ENCODE data around the gene TGFBR1. TPM values are rescaled to one million over a fixed set of nuclear protein-coding genes. Genes with fewer than 3 reads are reported as not detected.

Gene TGFBR1
- total RNA-seq, 2 experiments from 2014 or later = 12.9 to 14.6 TPM

DNA sequence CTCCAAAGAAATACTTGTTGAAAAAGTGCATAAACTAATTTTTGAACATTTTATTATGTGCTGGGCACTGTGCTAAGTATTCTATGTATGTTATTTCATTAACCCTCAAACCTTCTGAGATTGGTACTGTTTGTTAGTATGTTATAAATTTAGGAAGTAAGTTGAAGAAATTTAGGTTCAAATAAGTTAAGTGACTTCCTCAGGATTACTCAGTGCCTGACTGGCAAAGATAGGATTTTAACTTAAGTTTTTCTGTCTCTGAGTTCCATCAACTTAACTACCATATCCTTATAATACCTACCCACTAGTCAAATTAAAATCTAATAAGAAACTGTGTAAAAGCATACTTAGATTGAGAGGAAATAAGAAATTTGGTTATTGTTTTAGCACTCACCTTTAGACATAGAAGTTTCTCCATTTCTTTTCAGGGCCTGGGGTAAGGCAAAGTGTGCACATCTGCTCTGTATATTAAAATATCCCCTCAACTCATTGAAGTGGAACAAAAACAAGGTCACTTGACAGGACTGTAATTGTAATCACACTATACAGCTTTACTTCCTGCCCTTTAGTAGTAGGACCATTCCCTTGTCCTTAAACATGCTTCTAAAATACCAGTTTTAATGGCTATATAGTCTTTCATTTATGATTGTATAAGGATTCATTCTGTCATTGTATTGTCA, 15.2 kb downstream of the TGFBR1 start:
- Histone ChIP-seq H3K36me3 (ENCODE audit: insufficient read depth, low read length) (peaks cover 2% of the 10 kb centered on the region), H3K9me3 (ENCODE audit: control insufficient read depth in 1 of 2, insufficient read depth in 1 of 2, low read length in 2 of 2) (no peaks in the 10 kb centered on the region), H3K4me1 (ENCODE audit: insufficient read depth, low read length) (peaks cover 22% of the 10 kb centered on the region), H3K4me3 (ENCODE audit: low read length) (no peak overlapping the region), H3K27ac (ENCODE audit: low read depth in 1 of 2, low read length in 2 of 2) (peak overlapping the region in 1 of 2 donors; percentile 22), H3K27me3 (ENCODE audit: control insufficient read depth in 1 of 2, insufficient read depth in 2 of 2, low read length in 2 of 2) (no peaks in the 10 kb centered on the region)
- POLR2A ChIA-PET = interaction anchor here (0.6 to 5.3 kb wide), 9 partner anchors 9 to 93 kb away, joined by 3 to 53 read pairs (median 5); partner anchors contain the start of gene TGFBR1
- H3K36me3 Mint-ChIP-seq (ENCODE audit: low read depth) = no peaks in the 10 kb centered on the region
- no peaks in the 10 kb centered on the region for H3K27me3 Mint-ChIP-seq
- peaks cover 80% of the 10 kb centered on the region for H3K4me1 Mint-ChIP-seq (ENCODE audit: low read depth)
- no peaks in the 10 kb centered on the region for H3K9me3 Mint-ChIP-seq
- peak overlapping the region; percentile 70 for H3K27ac Mint-ChIP-seq
- CTCF ChIA-PET = interaction anchor here (2.1 to 2.5 kb wide), 2 partner anchors 16 to 21 kb away, joined by 9 read pairs; no protein-coding TSS in a partner anchor
- TF ChIP-seq, protein P1, sequence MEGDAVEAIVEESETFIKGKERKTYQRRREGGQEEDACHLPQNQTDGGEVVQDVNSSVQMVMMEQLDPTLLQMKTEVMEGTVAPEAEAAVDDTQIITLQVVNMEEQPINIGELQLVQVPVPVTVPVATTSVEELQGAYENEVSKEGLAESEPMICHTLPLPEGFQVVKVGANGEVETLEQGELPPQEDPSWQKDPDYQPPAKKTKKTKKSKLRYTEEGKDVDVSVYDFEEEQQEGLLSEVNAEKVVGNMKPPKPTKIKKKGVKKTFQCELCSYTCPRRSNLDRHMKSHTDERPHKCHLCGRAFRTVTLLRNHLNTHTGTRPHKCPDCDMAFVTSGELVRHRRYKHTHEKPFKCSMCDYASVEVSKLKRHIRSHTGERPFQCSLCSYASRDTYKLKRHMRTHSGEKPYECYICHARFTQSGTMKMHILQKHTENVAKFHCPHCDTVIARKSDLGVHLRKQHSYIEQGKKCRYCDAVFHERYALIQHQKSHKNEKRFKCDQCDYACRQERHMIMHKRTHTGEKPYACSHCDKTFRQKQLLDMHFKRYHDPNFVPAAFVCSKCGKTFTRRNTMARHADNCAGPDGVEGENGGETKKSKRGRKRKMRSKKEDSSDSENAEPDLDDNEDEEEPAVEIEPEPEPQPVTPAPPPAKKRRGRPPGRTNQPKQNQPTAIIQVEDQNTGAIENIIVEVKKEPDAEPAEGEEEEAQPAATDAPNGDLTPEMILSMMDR (IDR thresholded peaks at IDR 0.05) = no peak
- ATAC-seq (ENCODE audit: poor library complexity) = no peak
- DNase-seq = no peak
- H3K4me3 Mint-ChIP-seq = peak overlapping the region; percentile 42
- intact Hi-C loops (cut with DNase I, micrococcal nuclease) = loop anchor here in 1 of 2 experiments (1.0 kb wide), 1 partner anchor 13 kb away; no protein-coding TSS in a partner anchor

DNA sequence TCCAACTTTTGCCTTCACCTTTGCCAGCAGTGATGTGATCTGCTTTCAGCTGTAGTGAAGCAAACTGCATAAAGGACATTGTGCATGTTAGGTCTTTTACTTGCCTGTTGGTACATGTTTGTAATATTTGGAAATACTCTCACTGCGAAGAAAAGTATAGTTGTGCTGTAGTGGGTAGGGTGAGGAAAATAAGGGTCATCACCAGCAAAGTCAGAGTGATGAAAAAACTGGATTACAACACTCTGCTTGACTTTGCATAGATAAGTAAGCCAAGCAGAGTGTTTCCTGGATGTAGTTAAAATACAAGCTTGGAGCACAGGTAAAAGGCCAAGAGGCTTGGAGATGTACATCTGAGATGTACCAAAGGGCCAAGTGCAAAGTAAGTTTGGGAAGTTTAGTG, 16.7 kb downstream of the TGFBR1 start:
- peak overlapping the region; percentile 3 for H3K4me3 Mint-ChIP-seq
- CTCF ChIA-PET = interaction anchor here (3.0 kb wide), 1 partner anchor 19 kb away, joined by 10 read pairs; no protein-coding TSS in a partner anchor

DNA sequence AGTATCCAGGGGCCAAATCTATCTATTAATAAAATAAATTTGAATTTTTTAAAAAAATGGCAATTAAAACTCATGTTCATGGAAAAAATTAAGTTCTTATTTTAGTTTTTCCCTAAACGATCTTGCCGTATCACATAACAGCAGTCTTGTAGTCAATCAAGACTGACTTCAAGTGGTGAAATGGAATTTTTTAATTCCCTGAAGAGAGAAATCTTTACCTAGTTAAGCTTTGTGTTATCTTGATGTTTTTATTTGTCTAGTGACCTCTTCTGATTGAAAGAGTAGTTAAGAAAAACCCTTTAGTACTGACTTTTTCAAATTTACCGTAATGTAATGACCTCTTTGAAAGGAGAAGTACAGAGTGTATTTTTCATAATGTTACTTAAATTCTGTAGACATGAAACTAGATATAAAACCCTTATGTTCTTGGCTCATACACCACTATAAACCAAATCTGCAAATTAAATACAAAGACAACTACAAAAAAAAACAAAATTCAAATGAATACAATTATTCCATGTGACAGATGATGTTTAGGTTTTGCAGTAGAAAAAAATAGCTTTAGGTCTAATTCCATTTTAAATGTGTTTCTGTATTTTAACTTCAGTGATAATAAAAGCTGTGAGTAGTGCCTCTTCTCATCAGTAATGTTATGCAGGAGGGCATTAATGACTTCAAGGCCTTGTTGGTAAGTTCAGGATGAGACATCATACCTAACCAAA, 19.8 kb downstream of the TGFBR1 start:
- Mint-ChIP-seq H3K36me3 (ENCODE audit: low read depth) (no peaks in the 10 kb centered on the region), H3K9me3 (no peaks in the 10 kb centered on the region), H3K4me3 (peak overlapping the region; percentile 45), H3K4me1 (ENCODE audit: low read depth) (peaks cover 97% of the 10 kb centered on the region), H3K27ac (peak overlapping the region; percentile 13), H3K27me3 (no peaks in the 10 kb centered on the region)
- no peaks in the 10 kb centered on the region for H3K9me3 ChIP-seq (ENCODE audit: control insufficient read depth in 1 of 2, insufficient read depth in 1 of 2, low read length in 2 of 2)
- POLR2A ChIA-PET = interaction anchor here (0.6 to 2.5 kb wide), 7 partner anchors 9 to 79 kb away, joined by 3 to 10 read pairs (median 5); partner anchors contain the start of gene TGFBR1
- DNase-seq = no peak
- ATAC-seq (ENCODE audit: poor library complexity) = no peak
- H3K36me3 ChIP-seq (ENCODE audit: insufficient read depth, low read length) = peaks cover 2% of the 10 kb centered on the region
- TF ChIP-seq, protein P1 (IDR thresholded peaks at IDR 0.05) = no peak
- H3K4me3 ChIP-seq (ENCODE audit: low read length) = no peak overlapping the region
- intact Hi-C loops (cut with DNase I, micrococcal nuclease) = no loop called here
- CTCF ChIA-PET = interaction anchor here (2.2 kb wide), 1 partner anchor 10 kb away, joined by 6 read pairs; no protein-coding TSS in a partner anchor
- no peak overlapping the region for H3K27ac ChIP-seq (ENCODE audit: low read depth in 1 of 2, low read length in 2 of 2)
- no peaks in the 10 kb centered on the region for H3K27me3 ChIP-seq (ENCODE audit: control insufficient read depth in 1 of 2, insufficient read depth in 2 of 2, low read length in 2 of 2)
- H3K4me1 ChIP-seq (ENCODE audit: insufficient read depth, low read length) = peaks cover 29% of the 10 kb centered on the region

More for the DNA sequence above, 16.7 kb downstream of the TGFBR1 start:
- Histone ChIP-seq H3K36me3 (ENCODE audit: insufficient read depth, low read length) (peaks cover 2% of the 10 kb centered on the region), H3K9me3 (ENCODE audit: control insufficient read depth in 1 of 2, insufficient read depth in 1 of 2, low read length in 2 of 2) (no peaks in the 10 kb centered on the region), H3K27ac (ENCODE audit: low read depth in 1 of 2, low read length in 2 of 2) (no peak overlapping the region), H3K27me3 (ENCODE audit: control insufficient read depth in 1 of 2, insufficient read depth in 2 of 2, low read length in 2 of 2) (no peaks in the 10 kb centered on the region), H3K4me1 (ENCODE audit: insufficient read depth, low read length) (peaks cover 25% of the 10 kb centered on the region), H3K4me3 (ENCODE audit: low read length) (no peak overlapping the region)
- peak overlapping the region; percentile 70 for H3K27ac Mint-ChIP-seq
- no peak for ATAC-seq (ENCODE audit: poor library complexity)
- H3K27me3 Mint-ChIP-seq = no peaks in the 10 kb centered on the region
- H3K9me3 Mint-ChIP-seq = no peaks in the 10 kb centered on the region
- TF ChIP-seq, protein P1 (IDR thresholded peaks at IDR 0.05) = no peak
- peaks cover 81% of the 10 kb centered on the region for H3K4me1 Mint-ChIP-seq (ENCODE audit: low read depth)
- DNase-seq = no peak
- POLR2A ChIA-PET = interaction anchor here (1.8 to 5.3 kb wide), 2 partner anchors 8 to 17 kb away, joined by 7 to 52 read pairs; partner anchors contain the start of gene TGFBR1
- no peaks in the 10 kb centered on the region for H3K36me3 Mint-ChIP-seq (ENCODE audit: low read depth)
- intact Hi-C loops (cut with DNase I, micrococcal nuclease) = no loop called here
